Stimulated activated CD8-positive, alpha-beta memory T cell treated with anti-CD3 and anti-CD28 coated beads, Interleukin-15, amount 100 ng/mL, for 1 hour (primary cell): ENCODE data around the gene CD63.

ENCODE experiments used
- DNase-seq: peaks from one replicate; pipeline ENCODE4 v3.0.0-alpha.2; 2020; ENCODE audit warnings: low read depth

Gene CD63

GRCh38 chr12:55686366-55687010 lies 42.3 kb downstream of the CD63 start:
- DNase-seq = no peak

GRCh38 chr12:55685671-55686070 lies 43.1 kb downstream of the CD63 start:
- DNase-seq = no peak

GRCh38 chr12:55684761-55685370 lies 43.9 kb downstream of the CD63 start:
- no peak for DNase-seq

GRCh38 chr12:55683676-55684075 lies 45.1 kb downstream of the CD63 start:
- no peak for DNase-seq

- DNase-seq = no peak
These were observed 46.6 kb downstream of the CD63 start for GRCh38 chr12:55682087-55682796.

- DNase-seq = no peak
These were observed 47.4 kb downstream of the CD63 start for GRCh38 chr12:55681142-55682077.

GRCh38 chr12:55679691-55680090 lies 49.1 kb downstream of the CD63 start:
- no peak for DNase-seq

- no peak for DNase-seq
These were observed 52.1 kb downstream of the CD63 start for GRCh38 chr12:55676707-55677106.

- no peak for DNase-seq
These were observed 53.1 kb downstream of the CD63 start for GRCh38 chr12:55675666-55676065.
